ENCODE results near the gene STK11IP. TPM values are rescaled to one million over a fixed set of nuclear protein-coding genes. Genes with fewer than 3 reads are reported as not detected.

STK11IP gene
- total RNA-seq, 2 experiments from 2014 or later, result 23.9 to 27.2 TPM

GRCh38 chr2:219632760-219633105, 35.1 kb downstream of the STK11IP start:
- DNase-seq (no peak), ATAC-seq (ENCODE audit: poor library complexity) (no peak)
- POLR2A ChIA-PET, result no interaction called here
- H3K9me3 Mint-ChIP-seq, result no peaks in the 10 kb centered on the region
- no peak overlapping the region for H3K4me3 Mint-ChIP-seq
- Histone ChIP-seq H3K27me3 (ENCODE audit: control insufficient read depth in 1 of 2, insufficient read depth in 2 of 2, low read length in 2 of 2) (peaks cover 16 to 19% of the 10 kb centered on the region in 2 experiments), H3K4me1 (ENCODE audit: insufficient read depth, low read length) (peaks cover 5% of the 10 kb centered on the region), H3K9me3 (ENCODE audit: control insufficient read depth in 1 of 2, insufficient read depth in 1 of 2, low read length in 2 of 2) (peaks cover 0 to 17% of the 10 kb centered on the region in 2 experiments), H3K27ac (ENCODE audit: low read depth in 1 of 2, low read length in 2 of 2) (no peak overlapping the region), H3K36me3 (ENCODE audit: insufficient read depth, low read length) (no peaks in the 10 kb centered on the region), H3K4me3 (ENCODE audit: low read length) (no peak overlapping the region)
- H3K27me3 Mint-ChIP-seq, result peaks cover 30% of the 10 kb centered on the region
- H3K27ac Mint-ChIP-seq, result no peak overlapping the region
- intact Hi-C loops (cut with DNase I, micrococcal nuclease), result no loop called here
- H3K36me3 Mint-ChIP-seq (ENCODE audit: low read depth), result no peaks in the 10 kb centered on the region
- CTCF ChIA-PET, result interaction anchor here (0.6 kb wide), 1 partner anchor 9 kb away, joined by 3 read pairs; no protein-coding TSS in a partner anchor
- H3K4me1 Mint-ChIP-seq (ENCODE audit: low read depth), result no peaks in the 10 kb centered on the region
- no peak for TF ChIP-seq CTCF (IDR thresholded peaks at IDR 0.05)

GRCh38 chr2:219633276-219634065, 35.8 kb downstream of the STK11IP start:
- Mint-ChIP-seq H3K4me3 (no peak overlapping the region), H3K9me3 (no peaks in the 10 kb centered on the region), H3K27me3 (peaks cover 30% of the 10 kb centered on the region), H3K36me3 (ENCODE audit: low read depth) (no peaks in the 10 kb centered on the region), H3K4me1 (ENCODE audit: low read depth) (no peaks in the 10 kb centered on the region), H3K27ac (no peak overlapping the region)
- no peak overlapping the region for H3K4me3 ChIP-seq (ENCODE audit: low read length)
- peaks cover 8 to 12% of the 10 kb centered on the region in 2 experiments for H3K27me3 ChIP-seq (ENCODE audit: control insufficient read depth in 1 of 2, insufficient read depth in 2 of 2, low read length in 2 of 2)
- POLR2A ChIA-PET, result no interaction called here
- no peak for TF ChIP-seq CTCF (IDR thresholded peaks at IDR 0.05)
- CTCF ChIA-PET, result no interaction called here
- no peak overlapping the region for H3K27ac ChIP-seq (ENCODE audit: low read depth in 1 of 2, low read length in 2 of 2)
- DNase-seq (peak in 1 of 14 experiments; percentile 29), ATAC-seq (ENCODE audit: poor library complexity) (no peak)
- peaks cover 0 to 10% of the 10 kb centered on the region in 2 experiments for H3K9me3 ChIP-seq (ENCODE audit: control insufficient read depth in 1 of 2, insufficient read depth in 1 of 2, low read length in 2 of 2)
- no peaks in the 10 kb centered on the region for H3K36me3 ChIP-seq (ENCODE audit: insufficient read depth, low read length)
- intact Hi-C loops (cut with DNase I, micrococcal nuclease), result no loop called here
- no peaks in the 10 kb centered on the region for H3K4me1 ChIP-seq (ENCODE audit: insufficient read depth, low read length)

GRCh38 chr2:219634171-219634940, 36.7 kb downstream of the STK11IP start:
- Histone ChIP-seq H3K27me3 (ENCODE audit: control insufficient read depth in 1 of 2, insufficient read depth in 2 of 2, low read length in 2 of 2) (peaks cover 3 to 5% of the 10 kb centered on the region in 2 experiments), H3K27ac (ENCODE audit: low read depth in 1 of 2, low read length in 2 of 2) (no peak overlapping the region), H3K36me3 (ENCODE audit: insufficient read depth, low read length) (no peaks in the 10 kb centered on the region), H3K9me3 (ENCODE audit: control insufficient read depth in 1 of 2, insufficient read depth in 1 of 2, low read length in 2 of 2) (peaks cover 0 to 9% of the 10 kb centered on the region in 2 experiments), H3K4me1 (ENCODE audit: insufficient read depth, low read length) (no peaks in the 10 kb centered on the region), H3K4me3 (ENCODE audit: low read length) (no peak overlapping the region)
- intact Hi-C loops (cut with DNase I, micrococcal nuclease), result no loop called here
- Mint-ChIP-seq H3K27me3 (peaks cover 27% of the 10 kb centered on the region), H3K4me1 (ENCODE audit: low read depth) (no peaks in the 10 kb centered on the region), H3K36me3 (ENCODE audit: low read depth) (no peaks in the 10 kb centered on the region), H3K4me3 (no peak overlapping the region), H3K27ac (no peak overlapping the region), H3K9me3 (no peaks in the 10 kb centered on the region)
- CTCF ChIA-PET, result no interaction called here
- POLR2A ChIA-PET, result no interaction called here
- no peak for DNase-seq
- no peak for TF ChIP-seq CTCF (IDR thresholded peaks at IDR 0.05)
- no peak for ATAC-seq (ENCODE audit: poor library complexity)
